ENCODE measurements around the gene RARS1. TPM values are rescaled to one million over a fixed set of nuclear protein-coding genes. Genes with fewer than 3 reads are reported as not detected.

RARS1 gene
- total RNA-seq, 2 donors from 2014 or later: 98.9 to 109 TPM

- no peaks in the 10 kb centered on the region for H3K27me3 Mint-ChIP-seq (ENCODE audit: insufficient read depth)
- H3K36me3 ChIP-seq (ENCODE audit: control insufficient read depth, insufficient read depth, low read length): peaks cover 86% of the 10 kb centered on the region
Observed at GRCh38 chr5:168502563-168503237, 16.4 kb downstream of the RARS1 start.

DNA sequence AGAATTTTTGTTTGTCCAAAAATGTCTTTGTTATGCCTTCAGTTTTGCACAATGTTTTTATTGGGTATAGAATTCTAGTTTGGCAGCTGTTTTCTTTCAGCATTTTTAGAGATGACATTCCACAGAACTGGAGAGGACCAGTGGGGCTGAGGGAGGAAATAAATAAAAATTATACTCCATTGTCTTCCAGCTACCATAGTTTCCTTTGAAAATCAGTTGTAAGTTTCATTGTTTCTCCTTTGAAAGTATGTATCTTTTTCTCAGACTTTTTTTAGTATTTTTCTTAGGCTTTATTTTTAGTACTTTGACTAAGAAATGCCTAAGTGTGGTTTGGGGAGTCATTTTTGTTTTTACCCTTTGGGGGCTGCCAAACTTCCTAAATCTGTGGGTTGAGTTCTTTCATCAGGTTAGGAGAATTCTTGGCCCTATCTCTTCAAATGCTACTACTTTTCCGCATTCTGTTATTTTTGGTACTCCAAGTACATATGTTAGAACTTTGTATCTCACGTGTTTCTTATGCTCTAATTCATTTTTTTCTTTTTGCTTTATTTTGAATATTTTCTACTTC, 27.7 kb downstream of the RARS1 start:
- Histone ChIP-seq H3K4me1 (ENCODE audit: control insufficient read depth, insufficient read depth, low read length) (no peaks in the 10 kb centered on the region), H3K9ac (ENCODE audit: extremely low read depth, low read length, poor library complexity, severe bottlenecking) (no peak overlapping the region), H3K27ac (ENCODE audit: low read depth, low read length) (no peak overlapping the region), H3K27me3 (ENCODE audit: control insufficient read depth, insufficient read depth, low read length, poor library complexity, severe bottlenecking) (no peaks in the 10 kb centered on the region), H3K4me3 (ENCODE audit: low read length) (no peak overlapping the region), H3K36me3 (ENCODE audit: control insufficient read depth, insufficient read depth, low read length) (peaks cover 99% of the 10 kb centered on the region), H3K9me3 (ENCODE audit: control insufficient read depth, low read length) (peaks cover 16% of the 10 kb centered on the region)
- WGBS, 2 experiments (ENCODE audit: insufficient coverage in 1 of 2, insufficient read length in 1 of 2): 100% methylated on average over 1 to 2 of the region's 2 CpGs
- Mint-ChIP-seq H3K36me3 (ENCODE audit: low read depth) (peaks cover 82% of the 10 kb centered on the region), H3K27me3 (ENCODE audit: insufficient read depth) (no peaks in the 10 kb centered on the region), H3K9me3 (peaks cover 13% of the 10 kb centered on the region), H3K27ac (no peak overlapping the region), H3K4me1 (no peaks in the 10 kb centered on the region), H3K4me3 (no peak overlapping the region)
- TF ChIP-seq, protein P1, sequence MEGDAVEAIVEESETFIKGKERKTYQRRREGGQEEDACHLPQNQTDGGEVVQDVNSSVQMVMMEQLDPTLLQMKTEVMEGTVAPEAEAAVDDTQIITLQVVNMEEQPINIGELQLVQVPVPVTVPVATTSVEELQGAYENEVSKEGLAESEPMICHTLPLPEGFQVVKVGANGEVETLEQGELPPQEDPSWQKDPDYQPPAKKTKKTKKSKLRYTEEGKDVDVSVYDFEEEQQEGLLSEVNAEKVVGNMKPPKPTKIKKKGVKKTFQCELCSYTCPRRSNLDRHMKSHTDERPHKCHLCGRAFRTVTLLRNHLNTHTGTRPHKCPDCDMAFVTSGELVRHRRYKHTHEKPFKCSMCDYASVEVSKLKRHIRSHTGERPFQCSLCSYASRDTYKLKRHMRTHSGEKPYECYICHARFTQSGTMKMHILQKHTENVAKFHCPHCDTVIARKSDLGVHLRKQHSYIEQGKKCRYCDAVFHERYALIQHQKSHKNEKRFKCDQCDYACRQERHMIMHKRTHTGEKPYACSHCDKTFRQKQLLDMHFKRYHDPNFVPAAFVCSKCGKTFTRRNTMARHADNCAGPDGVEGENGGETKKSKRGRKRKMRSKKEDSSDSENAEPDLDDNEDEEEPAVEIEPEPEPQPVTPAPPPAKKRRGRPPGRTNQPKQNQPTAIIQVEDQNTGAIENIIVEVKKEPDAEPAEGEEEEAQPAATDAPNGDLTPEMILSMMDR (conservative IDR thresholded peaks at IDR 0.05): no peak
- DNase-seq: no peak

More at GRCh38 chr5:168502563-168503237, 16.4 kb downstream of the RARS1 start:
- no peak for DNase-seq
- no peak overlapping the region for H3K4me3 ChIP-seq (ENCODE audit: low read length)
- no peaks in the 10 kb centered on the region for H3K9me3 ChIP-seq (ENCODE audit: control insufficient read depth, low read length)
- H3K36me3 Mint-ChIP-seq (ENCODE audit: low read depth): peaks cover 60% of the 10 kb centered on the region
- no peak overlapping the region for H3K27ac ChIP-seq (ENCODE audit: low read depth, low read length)
- H3K27me3 ChIP-seq (ENCODE audit: control insufficient read depth, insufficient read depth, low read length, poor library complexity, severe bottlenecking): no peaks in the 10 kb centered on the region
- H3K4me1 Mint-ChIP-seq: no peaks in the 10 kb centered on the region
- H3K4me3 Mint-ChIP-seq: no peak overlapping the region
- H3K9ac ChIP-seq (ENCODE audit: extremely low read depth, low read length, poor library complexity, severe bottlenecking): no peak overlapping the region
- TF ChIP-seq, protein P1 (conservative IDR thresholded peaks at IDR 0.05): no peak
- 97 to 100% methylated on average over 1 to 7 of the region's 7 CpGs for WGBS, 2 experiments (ENCODE audit: insufficient coverage in 1 of 2, insufficient read length in 1 of 2)
- H3K9me3 Mint-ChIP-seq: no peaks in the 10 kb centered on the region
- H3K27ac Mint-ChIP-seq: no peak overlapping the region
- no peaks in the 10 kb centered on the region for H3K4me1 ChIP-seq (ENCODE audit: control insufficient read depth, insufficient read depth, low read length)

- Histone ChIP-seq H3K9me3 (ENCODE audit: control insufficient read depth, low read length) (no peaks in the 10 kb centered on the region), H3K36me3 (ENCODE audit: control insufficient read depth, insufficient read depth, low read length) (peaks cover 4% of the 10 kb centered on the region), H3K27me3 (ENCODE audit: control insufficient read depth, insufficient read depth, low read length, poor library complexity, severe bottlenecking) (peaks cover 34% of the 10 kb centered on the region), H3K9ac (ENCODE audit: extremely low read depth, low read length, poor library complexity, severe bottlenecking) (no peak overlapping the region), H3K27ac (ENCODE audit: low read depth, low read length) (no peak overlapping the region), H3K4me3 (ENCODE audit: low read length) (no peak overlapping the region), H3K4me1 (ENCODE audit: control insufficient read depth, insufficient read depth, low read length) (no peaks in the 10 kb centered on the region)
- peaks cover 9% of the 10 kb centered on the region for H3K36me3 Mint-ChIP-seq (ENCODE audit: low read depth)
- H3K9me3 Mint-ChIP-seq: peaks cover 2% of the 10 kb centered on the region
- no peak overlapping the region for H3K27ac Mint-ChIP-seq
- 85% methylated on average over 2 of the region's 2 CpGs; no CpG with 5 or more reads in 1 of the 2 experiments for WGBS, 2 experiments (ENCODE audit: insufficient coverage in 1 of 2, insufficient read length in 1 of 2)
- H3K4me3 Mint-ChIP-seq: no peak overlapping the region
- H3K27me3 Mint-ChIP-seq (ENCODE audit: insufficient read depth): peaks cover 28% of the 10 kb centered on the region
- TF ChIP-seq, protein P1 (conservative IDR thresholded peaks at IDR 0.05): no peak
- no peak for DNase-seq
- no peaks in the 10 kb centered on the region for H3K4me1 Mint-ChIP-seq
Observed at GRCh38 chr5:168525856-168526255, 39.6 kb downstream of the RARS1 start.

All from endodermal cell (in vitro differentiated cells).